OCI-M2 (cell line): Measurements from ENCODE around the gene MINAR1.

Source experiments
- DNase-seq: peaks from one replicate; lab custom pipeline; 2025; ENCODE audit not compliant: unreplicated experiment; lab: John Stamatoyannopoulos, UW

MINAR1 gene

DNA sequence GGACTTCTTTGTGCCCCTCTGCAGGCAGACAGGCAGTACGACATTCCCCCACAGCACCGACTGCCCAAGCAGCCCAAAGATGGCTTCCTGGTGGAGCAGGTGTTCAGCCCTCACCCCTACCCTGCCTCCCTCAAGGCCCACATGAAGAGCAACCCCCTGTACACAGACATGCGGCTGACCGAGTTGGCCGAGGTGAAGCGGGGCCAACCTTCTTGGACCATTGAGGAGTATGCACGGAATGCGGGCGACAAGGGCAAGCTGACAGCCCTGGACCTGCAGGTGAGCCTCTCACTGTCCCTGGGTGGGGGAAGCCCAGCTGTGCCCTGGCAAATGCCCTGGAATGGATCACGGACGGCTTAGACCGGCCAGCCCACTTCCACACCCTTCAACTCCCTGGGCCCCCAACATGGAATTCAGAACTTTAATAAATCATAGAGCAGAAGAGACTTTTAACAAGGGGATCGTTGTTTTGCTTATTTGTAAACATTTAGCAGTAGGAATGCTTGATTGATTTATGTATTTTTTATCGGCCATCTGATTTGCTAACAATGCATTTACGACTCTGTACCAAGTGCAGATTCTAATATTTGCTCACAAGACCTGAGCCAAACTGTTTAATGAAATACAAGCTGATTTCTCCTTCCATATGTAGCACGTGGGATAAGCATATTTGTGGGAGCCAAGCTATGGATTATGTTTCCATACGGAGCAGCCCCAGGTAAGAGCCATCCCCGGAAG lies 31.1 kb downstream of the MINAR1 start:
- no peak for DNase-seq

GRCh38 chr15:79463781-79464270 lies 31.7 kb downstream of the MINAR1 start:
- DNase-seq = no peak

DNA sequence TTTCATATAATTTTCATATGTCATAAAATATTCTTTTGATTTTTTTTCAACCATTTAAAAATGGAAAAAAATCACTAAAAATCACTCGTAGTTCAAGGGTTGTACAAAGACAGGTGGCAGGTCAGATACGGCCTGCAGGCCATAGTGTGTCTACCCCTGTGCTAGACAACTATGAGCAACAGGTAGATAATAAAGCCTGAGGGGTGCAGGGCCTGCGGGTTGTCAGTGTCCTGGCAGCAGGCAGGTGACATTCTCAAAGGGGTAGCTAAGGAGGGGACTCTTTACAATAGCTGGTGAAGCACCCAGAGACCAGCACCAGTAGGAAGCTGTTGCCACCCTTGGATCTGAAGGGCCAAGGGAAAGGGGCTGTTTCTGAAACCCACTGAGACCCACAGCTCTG lies 34.4 kb downstream of the MINAR1 start:
- DNase-seq = no peak

DNA sequence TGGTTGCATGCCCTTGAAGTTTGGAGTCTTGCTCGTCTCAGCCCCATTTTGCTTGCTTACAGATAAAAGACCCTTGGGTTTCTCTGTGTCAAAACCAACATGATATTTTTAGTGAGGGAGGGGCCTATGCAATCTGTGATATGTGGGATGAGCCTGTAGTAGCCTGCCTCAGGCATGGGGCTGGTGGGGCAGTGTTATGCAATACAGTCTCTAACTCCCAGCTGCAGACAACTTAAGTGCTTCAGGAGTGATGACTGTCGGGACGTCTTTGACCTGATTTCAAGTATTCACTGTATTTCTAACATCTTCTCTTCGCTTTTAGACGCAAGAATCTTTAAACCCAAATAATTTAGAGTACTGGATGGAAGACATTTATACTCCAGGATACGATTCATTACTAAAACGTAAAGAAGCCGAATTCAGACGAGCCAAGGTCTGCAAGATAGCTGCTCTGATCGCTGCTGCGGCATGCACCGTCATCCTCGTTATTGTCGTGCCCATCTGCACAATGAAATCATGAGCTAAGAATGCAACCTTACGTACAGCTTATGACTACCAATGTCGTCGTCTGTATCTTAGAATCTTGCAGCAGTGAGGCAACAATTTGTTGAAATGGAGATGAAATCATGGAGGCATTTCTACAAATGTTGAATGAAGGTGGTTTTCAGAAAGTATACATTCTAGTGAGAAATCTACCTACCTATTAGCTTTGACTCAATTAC lies 35.9 kb downstream of the MINAR1 start:
- no peak for DNase-seq

DNA sequence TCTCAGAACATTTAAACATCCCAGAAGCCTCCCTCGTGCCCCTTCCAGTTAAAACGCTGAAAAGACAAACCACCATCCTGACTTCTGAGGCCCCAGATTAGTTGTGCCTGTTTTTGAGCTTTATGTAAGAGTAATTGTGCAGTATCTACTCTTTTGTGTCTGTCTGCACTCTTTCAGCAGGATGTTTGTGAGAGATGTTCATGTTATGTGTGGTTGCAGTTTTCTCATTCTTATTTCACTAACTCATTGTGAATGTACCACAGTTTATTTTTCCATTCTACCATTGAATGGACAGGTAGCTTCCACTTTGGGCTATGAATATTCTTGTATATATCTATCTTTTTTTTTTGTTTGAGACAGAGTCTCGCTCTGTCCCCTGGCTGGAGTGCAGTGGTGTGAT lies 40.3 kb downstream of the MINAR1 start:
- no peak for DNase-seq

DNA sequence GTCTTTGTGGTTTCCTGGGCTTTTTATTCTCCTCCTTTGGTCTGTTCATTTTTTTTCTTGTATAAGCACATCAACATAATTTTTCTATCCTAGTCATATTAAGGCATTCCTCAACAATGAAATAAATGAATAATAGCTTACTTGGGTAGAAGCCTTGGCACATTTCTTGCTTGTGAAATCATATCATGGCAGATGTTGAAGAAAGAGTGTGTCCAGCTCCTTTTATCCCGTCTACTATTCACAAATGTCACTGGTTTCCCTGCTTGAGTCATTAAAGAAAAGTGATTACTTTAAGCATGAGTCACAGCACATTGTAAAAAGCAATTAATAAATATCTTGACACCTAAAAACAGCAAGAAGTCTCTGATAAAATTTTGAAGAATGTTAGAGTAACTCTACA lies 42.1 kb downstream of the MINAR1 start:
- DNase-seq = no peak

- no peak for DNase-seq
Observed at GRCh38 chr15:79475306-79475705, 43.2 kb downstream of the MINAR1 start.

DNA sequence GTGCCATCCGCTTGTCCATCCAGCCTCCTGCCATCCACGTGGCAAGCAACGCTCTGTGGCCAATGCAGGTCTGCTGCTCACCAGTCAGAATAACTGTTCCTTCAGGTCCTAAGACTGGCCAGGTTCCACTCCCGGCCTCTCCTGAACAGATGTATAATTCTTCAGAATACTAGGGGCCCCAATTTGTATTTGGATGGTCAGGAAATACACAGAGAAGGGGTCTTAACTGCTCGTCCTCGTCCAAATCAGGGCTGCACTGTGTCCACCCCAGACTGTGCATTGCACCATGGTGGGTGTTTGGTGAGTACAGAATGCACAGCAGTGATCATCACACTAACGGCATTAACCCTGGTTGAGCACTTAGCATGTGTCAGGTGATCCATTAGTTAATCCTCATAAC lies 46.0 kb downstream of the MINAR1 start:
- DNase-seq = no peak

DNA sequence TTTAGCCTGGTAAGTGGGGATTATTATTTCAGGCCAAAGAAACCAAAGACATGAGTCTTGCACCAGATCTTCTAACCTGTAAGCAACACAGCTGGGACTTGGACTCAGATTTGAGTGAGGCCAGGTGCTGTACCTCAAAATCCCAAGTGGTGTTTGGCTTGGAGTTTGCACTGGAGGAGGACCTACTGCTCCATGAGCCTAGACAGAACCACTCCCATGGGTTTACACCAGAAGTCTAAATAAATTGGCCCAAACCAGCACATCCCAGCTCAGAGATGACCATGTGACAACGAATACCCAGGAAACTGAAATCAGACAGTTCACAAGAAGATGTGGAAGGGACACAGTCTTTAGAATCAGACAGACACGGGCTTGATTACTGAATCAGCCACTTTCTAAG lies 47.5 kb downstream of the MINAR1 start:
- DNase-seq = no peak

DNA sequence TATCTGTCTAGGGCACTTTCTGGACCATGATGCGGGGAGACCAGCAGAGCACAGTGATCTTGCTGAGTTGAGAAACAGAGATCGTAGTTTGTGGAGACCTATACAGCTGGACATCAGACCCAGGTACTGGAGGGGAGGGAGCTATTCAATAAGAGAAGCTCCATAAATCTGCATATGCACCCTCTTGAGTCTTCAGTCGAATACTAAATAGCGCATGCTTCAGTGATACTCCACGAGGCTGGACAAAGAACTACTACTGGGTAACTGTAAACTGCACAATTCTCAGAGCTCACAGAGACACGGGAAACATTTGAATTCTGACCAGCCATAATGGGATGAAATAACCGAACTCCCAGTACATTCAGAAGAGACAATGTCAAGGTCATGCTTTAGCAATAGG lies 49.7 kb downstream of the MINAR1 start:
- DNase-seq = no peak
